ENCODE results near the gene PRPF40A.

Gene PRPF40A

GRCh38 chr2:152718076-152718908 lies 1.0 kb upstream of the PRPF40A start, which contains the start of gene ARL6IP6 (continued):
- TF ChIP-seq ZNF174 (tag by site-specific recombination; IDR thresholded peaks at IDR 0.05): no peak
- TF ChIP-seq ZNF302 (tag by site-specific recombination; IDR thresholded peaks at IDR 0.05; ENCODE audit: low read depth): no peak
- TF ChIP-seq ZNF211 (tag by site-specific recombination; IDR thresholded peaks at IDR 0.05; ENCODE audit: low read depth): no peak
- peak; percentile 64 for TF ChIP-seq ZBTB21 (tag by site-specific recombination; IDR thresholded peaks at IDR 0.05)
- TF ChIP-seq ZNF391 (tag by site-specific recombination; IDR thresholded peaks at IDR 0.05; ENCODE audit: borderline replicate concordance, low read depth): peak; percentile 87
- no peak for TF ChIP-seq ZNF248 (tag by site-specific recombination; IDR thresholded peaks at IDR 0.05)
- TF ChIP-seq ZNF830 (tag by site-specific recombination; IDR thresholded peaks at IDR 0.05; ENCODE audit: low read depth): no peak
- peak; percentile 90; the same call in 1 of the 2 replicates for TF ChIP-seq ZBTB10 (tag by site-specific recombination; IDR thresholded peaks at IDR 0.05)
- TF ChIP-seq, protein P1, sequence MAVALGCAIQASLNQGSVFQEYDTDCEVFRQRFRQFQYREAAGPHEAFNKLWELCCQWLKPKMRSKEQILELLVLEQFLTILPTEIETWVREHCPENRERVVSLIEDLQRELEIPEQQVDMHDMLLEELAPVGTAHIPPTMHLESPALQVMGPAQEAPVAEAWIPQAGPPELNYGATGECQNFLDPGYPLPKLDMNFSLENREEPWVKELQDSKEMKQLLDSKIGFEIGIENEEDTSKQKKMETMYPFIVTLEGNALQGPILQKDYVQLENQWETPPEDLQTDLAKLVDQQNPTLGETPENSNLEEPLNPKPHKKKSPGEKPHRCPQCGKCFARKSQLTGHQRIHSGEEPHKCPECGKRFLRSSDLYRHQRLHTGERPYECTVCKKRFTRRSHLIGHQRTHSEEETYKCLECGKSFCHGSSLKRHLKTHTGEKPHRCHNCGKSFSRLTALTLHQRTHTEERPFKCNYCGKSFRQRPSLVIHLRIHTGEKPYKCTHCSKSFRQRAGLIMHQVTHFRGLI (tag by site-specific recombination; IDR thresholded peaks at IDR 0.05): no peak; the same call in 1 of the 2 replicates
- TF ChIP-seq, protein P2, sequence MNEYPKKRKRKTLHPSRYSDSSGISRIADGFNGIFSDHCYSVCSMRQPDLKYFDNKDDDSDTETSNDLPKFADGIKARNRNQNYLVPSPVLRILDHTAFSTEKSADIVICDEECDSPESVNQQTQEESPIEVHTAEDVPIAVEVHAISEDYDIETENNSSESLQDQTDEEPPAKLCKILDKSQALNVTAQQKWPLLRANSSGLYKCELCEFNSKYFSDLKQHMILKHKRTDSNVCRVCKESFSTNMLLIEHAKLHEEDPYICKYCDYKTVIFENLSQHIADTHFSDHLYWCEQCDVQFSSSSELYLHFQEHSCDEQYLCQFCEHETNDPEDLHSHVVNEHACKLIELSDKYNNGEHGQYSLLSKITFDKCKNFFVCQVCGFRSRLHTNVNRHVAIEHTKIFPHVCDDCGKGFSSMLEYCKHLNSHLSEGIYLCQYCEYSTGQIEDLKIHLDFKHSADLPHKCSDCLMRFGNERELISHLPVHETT (tag by site-specific recombination; IDR thresholded peaks at IDR 0.05): peak; percentile 91
- 0 out of 2 replicates have a peak, but pooled peaks have one; percentile 69 for TF ChIP-seq ZNF501 (tag by site-specific recombination; IDR thresholded peaks at IDR 0.05)
- no peak for TF ChIP-seq ZNF747 (tag by site-specific recombination; IDR thresholded peaks at IDR 0.05)
- TF ChIP-seq ZNF660 (tag by site-specific recombination; IDR thresholded peaks at IDR 0.05): no peak; the same call in 1 of the 2 replicates
- no peak for TF ChIP-seq ZNF37A (tag by site-specific recombination; IDR thresholded peaks at IDR 0.05)
- TF ChIP-seq SP3 (tag by site-specific recombination; IDR thresholded peaks at IDR 0.05): peak; percentile 73
- TF ChIP-seq ZNF114 (tag by site-specific recombination; IDR thresholded peaks at IDR 0.05): no peak
- peak; percentile 97 for TF ChIP-seq ZBTB7A (tag by site-specific recombination; IDR thresholded peaks at IDR 0.05; ENCODE audit: low read depth)
- peak; percentile 62; the same call in 1 of the 2 replicates for TF ChIP-seq BCL11A (tag by site-specific recombination; IDR thresholded peaks at IDR 0.05; ENCODE audit: low read depth)
- TF ChIP-seq, protein P3, sequence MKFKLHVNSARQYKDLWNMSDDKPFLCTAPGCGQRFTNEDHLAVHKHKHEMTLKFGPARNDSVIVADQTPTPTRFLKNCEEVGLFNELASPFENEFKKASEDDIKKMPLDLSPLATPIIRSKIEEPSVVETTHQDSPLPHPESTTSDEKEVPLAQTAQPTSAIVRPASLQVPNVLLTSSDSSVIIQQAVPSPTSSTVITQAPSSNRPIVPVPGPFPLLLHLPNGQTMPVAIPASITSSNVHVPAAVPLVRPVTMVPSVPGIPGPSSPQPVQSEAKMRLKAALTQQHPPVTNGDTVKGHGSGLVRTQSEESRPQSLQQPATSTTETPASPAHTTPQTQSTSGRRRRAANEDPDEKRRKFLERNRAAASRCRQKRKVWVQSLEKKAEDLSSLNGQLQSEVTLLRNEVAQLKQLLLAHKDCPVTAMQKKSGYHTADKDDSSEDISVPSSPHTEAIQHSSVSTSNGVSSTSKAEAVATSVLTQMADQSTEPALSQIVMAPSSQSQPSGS (tag by site-specific recombination; IDR thresholded peaks at IDR 0.05; ENCODE audit: low read depth): peak; percentile 61; the same call in 1 of the 2 replicates
- no peak for TF ChIP-seq ZNF548 (tag by site-specific recombination; IDR thresholded peaks at IDR 0.05)
- TF ChIP-seq ZNF585B (tag by site-specific recombination; IDR thresholded peaks at IDR 0.05): no peak
- no peak for TF ChIP-seq ZNF214 (tag by site-specific recombination; IDR thresholded peaks at IDR 0.05; ENCODE audit: borderline replicate concordance)
- TF ChIP-seq ZNF416 (tag by site-specific recombination; IDR thresholded peaks at IDR 0.05): no peak
- no peak for TF ChIP-seq ZNF112 (tag by site-specific recombination; IDR thresholded peaks at IDR 0.05)
- TF ChIP-seq ZNF629 (tag by site-specific recombination; IDR thresholded peaks at IDR 0.05): peak; percentile 83
- no peak for TF ChIP-seq ZNF624 (tag by site-specific recombination; IDR thresholded peaks at IDR 0.05)
- no peak for TF ChIP-seq KLF1 (tag by site-specific recombination; IDR thresholded peaks at IDR 0.05)
- no peak for TF ChIP-seq ZNF707 (tag by site-specific recombination; IDR thresholded peaks at IDR 0.05)
- peak; percentile 72 for TF ChIP-seq SP2 (tag by site-specific recombination; IDR thresholded peaks at IDR 0.05)
- TF ChIP-seq REPIN1 (tag by site-specific recombination; IDR thresholded peaks at IDR 0.05; ENCODE audit: low read depth): peak; percentile 81; the same call in 1 of the 2 replicates
- TF ChIP-seq ZFP69B (tag by site-specific recombination; IDR thresholded peaks at IDR 0.05): peak; percentile 88
- TF ChIP-seq ZNF341 (tag by site-specific recombination; IDR thresholded peaks at IDR 0.05; ENCODE audit: low read depth): no peak; the same call in 1 of the 2 replicates
- no peak for TF ChIP-seq ZFP41 (tag by site-specific recombination; IDR thresholded peaks at IDR 0.05; ENCODE audit: borderline replicate concordance)
- peak; percentile 96 for TF ChIP-seq BCL11B (tag by site-specific recombination; IDR thresholded peaks at IDR 0.05; ENCODE audit: low read depth)
- TF ChIP-seq ZNF184 (tag by site-specific recombination; IDR thresholded peaks at IDR 0.05): peak; percentile 77; the same call in 1 of the 2 replicates
